CD4-positive, alpha-beta T cell treated with Interleukin-15 for 1 hour (primary cell): ENCODE results near the gene HLCS.
"Not testable (repeated sequence)": the region's sequence is repeated elsewhere in the genome, so short reads cannot be mapped to it uniquely, and the experiment has no call there.

Experiments used
- DNase-seq: peaks from one replicate; pipeline ENCODE4 v3.0.0-alpha.2; 2020

The HLCS gene

GRCh38 chr21:36845790-36846189 is 120.7 kb downstream of the HLCS start:
- no peak for DNase-seq

- no peak for DNase-seq
These were observed 121.4 kb downstream of the HLCS start for GRCh38 chr21:36845070-36845469.

- DNase-seq, result no peak
These were observed 124.6 kb downstream of the HLCS start for GRCh38 chr21:36841866-36842265.

DNA sequence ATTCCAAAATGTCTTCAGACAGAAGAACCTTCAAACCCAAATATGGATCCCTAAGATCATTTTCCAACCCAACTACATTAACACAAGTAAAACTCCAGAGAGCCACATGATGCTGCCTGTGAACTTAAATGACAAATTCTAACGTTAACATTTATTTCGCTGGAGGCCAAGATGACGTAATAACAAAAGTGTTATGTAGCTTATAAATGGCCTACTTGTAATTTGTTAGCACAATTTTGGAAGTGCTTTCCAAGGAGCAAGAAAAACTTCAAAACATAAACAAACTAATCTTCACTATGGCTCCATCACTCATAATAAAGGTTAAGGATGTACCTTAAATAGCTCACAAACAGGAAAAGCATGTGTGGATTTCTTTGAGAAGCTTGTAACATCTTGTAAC is 126.7 kb downstream of the HLCS start:
- no peak for DNase-seq

- no peak for DNase-seq
These were observed 127.3 kb downstream of the HLCS start for GRCh38 chr21:36839123-36839522.

DNA sequence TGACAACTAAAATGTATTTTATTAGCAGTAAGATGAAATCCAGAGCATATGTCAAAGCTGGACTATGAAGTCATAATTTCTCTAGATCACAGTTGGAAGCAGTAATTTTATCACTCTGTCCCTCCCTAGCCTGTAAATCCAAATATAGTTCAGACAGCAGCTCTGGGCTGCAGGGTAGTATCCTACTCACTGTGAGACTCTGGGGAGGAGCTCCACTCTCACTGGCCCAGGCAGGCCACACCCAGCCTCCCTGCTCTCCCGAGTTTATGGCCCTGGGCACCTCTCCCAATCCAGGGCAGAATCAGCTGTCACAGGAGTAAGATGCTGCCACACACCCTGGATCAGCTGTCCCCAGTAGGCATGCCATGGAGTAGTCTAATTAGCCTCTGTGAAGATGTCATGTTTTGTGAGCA is 131.1 kb downstream of the HLCS start:
- no peak for DNase-seq

GRCh38 chr21:36834192-36834591 is 132.3 kb downstream of the HLCS start:
- DNase-seq, result no peak

GRCh38 chr21:36830100-36830499 is 136.4 kb downstream of the HLCS start:
- DNase-seq, result no peak

DNA sequence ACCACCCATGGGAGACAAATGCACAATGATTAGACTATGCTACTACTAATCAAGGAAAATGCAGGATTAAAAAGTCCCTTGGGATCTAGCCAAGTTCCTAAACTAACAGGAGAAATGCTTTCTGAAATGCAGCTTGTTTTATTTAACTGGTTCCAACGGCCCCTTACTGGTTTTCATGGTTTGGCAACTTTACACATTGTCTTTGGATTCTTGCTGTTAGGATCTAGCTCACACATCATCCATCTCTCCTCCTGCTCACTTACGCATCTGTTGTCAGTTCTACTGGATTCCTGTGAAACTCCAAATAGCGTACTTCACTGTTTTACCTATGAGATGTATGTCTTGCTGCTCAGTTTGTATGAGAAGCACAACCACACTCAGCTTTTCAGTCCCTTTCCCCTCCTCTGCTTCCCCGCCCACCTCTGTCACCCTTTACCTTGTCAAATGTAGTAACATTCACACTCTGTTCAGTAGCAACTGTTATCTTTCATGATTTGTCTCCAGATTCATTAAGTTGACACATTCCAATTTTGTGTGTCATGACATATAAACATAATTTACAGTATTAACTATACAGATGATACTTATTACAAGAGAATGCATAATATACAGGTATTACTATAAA is 137.5 kb downstream of the HLCS start:
- DNase-seq, result no peak

DNA sequence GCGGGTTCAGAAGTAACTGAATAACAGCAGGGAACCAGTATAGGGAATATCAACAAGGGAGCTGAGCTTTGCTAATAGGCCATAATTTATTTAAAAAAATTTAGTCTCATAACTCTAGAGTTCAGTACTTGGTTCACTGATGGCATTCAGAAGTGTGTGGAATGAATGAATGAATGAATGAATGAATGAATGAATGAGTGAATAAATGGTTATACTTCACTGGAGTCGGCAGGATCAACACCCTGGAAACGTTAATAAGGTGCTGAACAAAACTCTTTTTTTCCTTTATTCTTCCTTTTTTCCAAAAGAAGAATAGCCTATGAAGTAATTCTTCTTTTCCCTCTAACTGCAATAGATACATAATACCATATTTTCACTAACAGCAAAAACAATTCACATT is 138.3 kb downstream of the HLCS start:
- no peak for DNase-seq

- no peak for DNase-seq
These were observed 140.8 kb downstream of the HLCS start for GRCh38 chr21:36825658-36826057.

DNA sequence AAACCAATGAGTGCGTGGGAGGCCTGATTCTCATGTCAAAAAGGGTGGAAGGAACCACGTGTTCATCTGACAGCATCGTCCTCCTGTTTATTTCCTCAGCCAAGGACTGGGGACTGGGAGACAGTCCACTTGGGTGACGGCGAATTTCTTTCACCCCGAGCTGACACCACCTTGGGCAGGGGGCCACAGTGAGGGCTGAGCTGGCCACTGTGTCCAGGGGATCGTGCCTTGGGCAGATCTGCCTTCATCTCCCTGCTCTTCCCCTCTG is 145.5 kb downstream of the HLCS start:
- no peak for DNase-seq

- no peak for DNase-seq
These were observed 146.1 kb downstream of the HLCS start for GRCh38 chr21:36820176-36821031.

DNA sequence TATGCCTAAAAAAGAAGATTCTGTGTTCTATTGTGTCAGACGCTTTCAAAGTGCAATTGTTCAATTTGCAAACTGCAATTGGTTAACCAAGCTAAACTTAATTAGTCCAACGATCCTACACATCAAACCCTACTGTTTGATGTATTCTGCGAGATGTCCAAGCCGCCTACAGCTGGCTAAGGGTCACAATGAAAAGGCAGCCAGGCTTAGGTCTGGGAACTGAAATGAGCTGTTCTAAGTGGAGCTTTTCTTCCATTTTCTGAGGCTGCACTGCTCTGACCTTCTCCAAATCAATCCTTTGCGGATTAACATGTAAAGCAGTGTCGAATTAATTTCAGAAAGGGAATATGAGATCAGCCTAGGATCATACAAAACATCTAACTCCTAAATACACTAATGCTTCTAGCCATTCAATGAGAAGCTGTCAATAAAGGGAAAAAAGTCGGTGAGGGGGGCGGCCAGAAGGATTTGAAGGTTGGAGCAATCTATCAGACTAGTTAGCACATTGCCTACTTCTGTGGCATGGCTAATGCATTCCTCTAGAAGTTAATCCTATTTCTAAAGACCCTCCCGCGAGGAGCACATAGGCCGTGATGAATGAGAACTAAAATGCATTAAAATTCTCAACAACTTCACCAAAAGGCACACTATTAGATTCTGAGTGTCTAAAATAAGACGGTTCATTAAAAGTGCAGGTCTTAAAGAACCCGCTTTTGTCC is 148.6 kb downstream of the HLCS start:
- DNase-seq, result no peak

DNA sequence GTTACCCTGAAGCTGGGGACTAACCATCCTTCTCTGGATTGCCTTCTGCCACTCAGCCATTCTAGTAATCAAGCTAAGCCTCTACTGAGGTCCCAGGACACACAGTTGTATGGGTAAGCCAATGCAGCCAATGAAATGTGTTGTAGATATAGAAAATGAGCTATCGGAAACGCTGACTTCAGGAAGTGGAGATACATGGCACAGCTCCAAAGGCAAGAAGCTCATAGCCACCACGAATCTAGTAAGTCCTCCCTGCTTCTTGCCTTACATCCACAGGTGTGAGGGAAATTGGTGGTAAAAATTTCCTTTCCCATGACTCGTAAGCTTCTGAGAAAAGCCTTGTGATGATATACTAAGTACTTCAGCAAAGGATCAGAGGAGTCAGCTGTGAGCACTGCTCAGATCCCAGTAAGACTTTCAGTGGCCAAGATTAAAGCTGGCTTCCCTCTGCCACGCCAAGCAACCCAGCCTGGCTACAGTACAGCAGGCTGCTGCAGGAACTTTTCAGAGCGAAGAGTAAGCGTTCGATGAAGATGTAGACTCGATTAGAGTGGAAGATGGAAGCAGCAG is 149.8 kb downstream of the HLCS start:
- DNase-seq, result no peak

DNA sequence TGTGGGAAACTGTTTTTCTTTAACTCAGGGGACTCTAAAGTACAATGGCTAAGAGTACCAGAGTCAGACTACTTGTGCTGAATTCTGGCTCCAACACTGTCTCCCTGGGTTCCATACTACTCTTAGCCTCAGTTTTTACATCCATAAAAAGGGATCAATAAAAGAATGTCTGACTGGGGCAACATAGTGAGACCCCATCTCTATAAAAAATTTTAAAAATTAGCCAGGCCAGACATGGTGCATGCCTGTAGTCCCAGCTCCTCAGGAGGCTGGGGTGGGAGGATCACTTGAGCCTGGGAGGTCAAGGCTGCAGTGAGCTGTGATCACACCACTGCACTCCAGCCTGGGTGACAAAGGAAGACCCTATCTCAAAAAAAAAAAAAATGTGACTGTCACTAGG is 150.4 kb downstream of the HLCS start:
- not testable (repeated sequence) for DNase-seq

GRCh38 chr21:36815284-36815683 is 151.2 kb downstream of the HLCS start:
- no peak for DNase-seq

GRCh38 chr21:36813052-36813451 is 153.4 kb downstream of the HLCS start:
- DNase-seq, result no peak

DNA sequence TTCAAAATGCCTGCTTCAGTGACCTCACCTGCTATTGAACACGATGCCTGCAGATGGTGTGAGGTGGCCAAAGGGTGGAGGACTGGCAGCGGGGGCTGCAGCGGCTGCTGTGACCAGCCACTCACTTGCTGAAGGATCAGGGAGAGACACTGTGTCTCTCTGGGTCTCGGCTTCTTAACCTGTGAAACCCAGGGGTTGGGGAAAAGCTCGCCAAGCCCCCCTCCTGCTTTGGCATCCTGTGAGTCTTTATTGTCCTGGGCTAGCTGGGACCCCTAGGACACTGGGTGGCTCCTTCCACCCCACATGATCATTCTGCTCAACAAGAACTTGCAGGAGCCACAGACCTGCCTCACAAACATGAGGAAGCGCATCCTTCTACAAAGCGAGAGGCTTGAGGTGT is 154.7 kb downstream of the HLCS start:
- DNase-seq, result no peak

DNA sequence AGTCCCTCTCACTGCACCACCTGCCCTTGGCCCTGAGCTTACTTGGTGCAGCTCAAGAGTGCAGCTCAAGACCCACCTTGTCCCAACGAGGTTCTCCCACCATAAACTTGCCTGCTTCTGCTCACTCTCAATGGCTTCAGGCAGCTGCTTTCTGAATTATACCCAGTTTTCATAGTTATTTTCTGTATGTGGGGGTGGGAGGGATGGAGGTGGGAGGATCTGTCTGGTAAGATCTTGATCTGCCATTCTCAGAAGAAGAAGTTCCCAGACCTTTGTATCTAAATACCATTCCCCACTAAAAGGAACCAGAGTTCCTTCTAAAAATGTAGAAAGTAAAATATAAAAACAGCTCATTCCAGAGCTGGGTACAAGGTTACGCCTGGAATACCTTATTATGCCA is 156.0 kb downstream of the HLCS start:
- no peak for DNase-seq

- DNase-seq, result no peak
These were observed 159.0 kb downstream of the HLCS start for GRCh38 chr21:36807422-36807928.

- DNase-seq, result no peak
These were observed 160.4 kb downstream of the HLCS start for GRCh38 chr21:36806103-36806502.

DNA sequence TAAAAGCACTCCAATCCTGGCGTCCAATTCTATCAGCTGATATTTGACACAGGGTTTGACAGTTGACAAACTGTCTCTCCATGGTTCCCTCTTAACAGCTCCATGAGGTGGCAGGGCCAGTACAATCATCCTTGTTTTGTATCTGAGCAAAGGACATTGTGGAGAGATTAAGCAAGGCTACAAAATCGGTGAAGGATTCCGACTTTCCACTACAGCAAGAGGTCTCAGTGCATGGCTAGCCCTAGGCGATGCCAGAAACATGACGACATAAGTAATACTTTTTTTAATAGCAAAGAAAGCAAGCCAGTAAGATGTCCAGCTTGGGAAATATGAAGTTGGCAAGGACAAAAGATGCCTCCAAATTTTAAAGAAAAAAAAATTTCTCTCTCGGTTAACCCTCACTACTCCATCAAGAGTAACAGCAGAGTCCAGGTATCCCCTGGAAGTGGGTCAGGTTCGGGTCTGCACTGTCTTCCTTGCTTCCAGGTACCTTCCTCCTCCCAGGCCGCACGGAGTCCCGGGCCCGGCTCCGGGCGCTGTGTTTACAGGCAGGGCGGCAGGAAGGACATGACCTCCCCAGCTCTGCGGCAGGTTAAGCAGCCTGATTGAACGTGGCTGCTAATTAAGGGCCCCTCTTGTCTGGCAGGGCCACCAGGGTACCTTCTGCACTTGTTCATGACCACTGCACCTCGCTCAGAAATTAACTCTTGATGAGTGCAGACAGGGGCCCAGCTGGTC is 161.4 kb downstream of the HLCS start:
- DNase-seq, result no peak
